HepG2 (cell line): ENCODE data around the gene FLYWCH1. TPM values are rescaled to one million over a fixed set of nuclear protein-coding genes. Genes with fewer than 3 reads are reported as not detected.
A peak's percentile ranks its signal among the peaks of the same experiment; 100 is the strongest.

Experiments
- AGO2 ChIP-seq: fragments of 200-400 bp; formaldehyde crosslinking; optimal IDR thresholded peaks from 2 replicates; pipeline ENCODE3; 2017; ENCODE audit warnings: mild to moderate bottlenecking, low read depth, low read length, moderate library complexity
- CERS6 ChIP-seq: sonication (generic); formaldehyde crosslinking; IDR thresholded peaks from 2 replicates; pipeline ENCODE4 v1.5.0; 2020; ENCODE audit warnings: missing genetic modification reagents
- HMG20B ChIP-seq: conservative IDR thresholded peaks from 2 replicates; pipeline ENCODE4 v1.6.1; 2016; ENCODE audit warnings: missing genetic modification reagents, missing compliant biosample characterization
- HNRNPK ChIP-seq: fragments of 200-400 bp; formaldehyde crosslinking; IDR thresholded peaks from 2 replicates; pipeline ENCODE4 v1.6.1; 2018; ENCODE audit warnings: low read length, low read depth, moderate library complexity, mild to moderate bottlenecking; ENCODE audit not compliant: poor library complexity, severe bottlenecking
- KDM5A ChIP-seq: fragments of 200-600 bp; sonication (generic); IDR thresholded peaks from 2 replicates; pipeline ENCODE4 v1.7.0; 2018; ENCODE audit warnings: antibody characterized with exemption, mild to moderate bottlenecking, low read length, borderline replicate concordance
- MED13 ChIP-seq: sonication (generic); formaldehyde crosslinking; IDR thresholded peaks from 2 replicates; pipeline ENCODE4 v1.5.0; 2020; ENCODE audit warnings: missing genetic modification reagents
- NFAT5 ChIP-seq: sonication (generic); formaldehyde crosslinking; IDR thresholded peaks from 2 replicates; pipeline ENCODE4 v1.4.0; 2020; ENCODE audit warnings: missing genetic modification reagents
- PAF1 ChIP-seq: IDR thresholded peaks from 2 replicates; pipeline ENCODE4 v1.6.1; 2016; ENCODE audit warnings: missing genetic modification reagents, missing compliant biosample characterization
- PBX3 ChIP-seq: sonication (generic); formaldehyde crosslinking; IDR thresholded peaks from 2 replicates; pipeline ENCODE4 v1.8.1; 2023; ENCODE audit warnings: missing genetic modification reagents, inconsistent platforms, borderline replicate concordance
- REXO4 ChIP-seq: sonication (generic); formaldehyde crosslinking; IDR thresholded peaks from 2 replicates; pipeline ENCODE4 v1.8.0; 2022; ENCODE audit warnings: missing genetic modification reagents, mild to moderate bottlenecking, borderline replicate concordance
- SALL2 ChIP-seq: sonication (generic); formaldehyde crosslinking; IDR thresholded peaks from 2 replicates; pipeline ENCODE4 v1.8.1; 2023; ENCODE audit warnings: mild to moderate bottlenecking, missing genetic modification reagents, inconsistent platforms
- TAF15 ChIP-seq: fragments of 200-400 bp; formaldehyde crosslinking; IDR thresholded peaks from one replicate; pipeline ENCODE4 v1.6.1; 2018; ENCODE audit warnings: mild to moderate bottlenecking, low read depth, low read length; ENCODE audit not compliant: poor library complexity, severe bottlenecking
- ZBTB1 ChIP-seq: sonication (generic); formaldehyde crosslinking; IDR thresholded peaks from 2 replicates; pipeline ENCODE4 v1.4.0; 2020; ENCODE audit warnings: missing genetic modification reagents, borderline replicate concordance
- ZBTB37 ChIP-seq: sonication (generic); formaldehyde crosslinking; IDR thresholded peaks from 2 replicates; pipeline ENCODE4 v1.4.0; 2020; ENCODE audit warnings: mild to moderate bottlenecking, missing genetic modification reagents
- ZNF296 ChIP-seq: sonication (generic); formaldehyde crosslinking; conservative IDR thresholded peaks from 2 replicates; pipeline ENCODE4 v1.5.0; 2020; ENCODE audit warnings: mild to moderate bottlenecking, missing genetic modification reagents
- ZNF451 ChIP-seq: sonication (generic); formaldehyde crosslinking; IDR thresholded peaks from 2 replicates; pipeline ENCODE4 v1.5.0; 2020; ENCODE audit warnings: mild to moderate bottlenecking, missing genetic modification reagents
- ZNF557 ChIP-seq: sonication (generic); formaldehyde crosslinking; IDR thresholded peaks from 2 replicates; pipeline ENCODE4 v1.4.0; 2020; ENCODE audit warnings: missing genetic modification reagents
- ZNF883 ChIP-seq: sonication (generic); formaldehyde crosslinking; IDR thresholded peaks from 2 replicates; pipeline ENCODE4 v1.5.1; 2020; ENCODE audit warnings: mild to moderate bottlenecking, missing genetic modification reagents; ENCODE audit errors: not compliant biosample characterization
- polyA plus RNA-seq, 8 experiments: library from polyadenylated mRNA; depleted of rRNA in 3 of 8; stranded (reverse) in 7 of 8; unstranded in 1 of 8; fragments of >200 nt; fragmentation: Illumina TruSeq in 4 of 8; extraction: Trizol in 4 of 8; gene quantifications; 2 replicates each; pipeline versions ENCODE4 v1.2.1 to v1.2.3, GENCODE V29; 2011 to 2016; ENCODE audit warnings: low read depth in 4 of 8, missing spikeins in 1 of 8, mixed read lengths in 1 of 8; ENCODE audit not compliant: insufficient read depth in 1 of 8
- total RNA-seq, 5 experiments: library from RNA; depleted of rRNA; stranded (reverse); fragments of >200 nt; fragmentation: Illumina TruSeq; extraction: Trizol; gene quantifications; 2 replicates each; pipeline ENCODE4 v1.2.3, GENCODE V29; 2016; ENCODE audit warnings: low read depth in 1 of 5

FLYWCH1 gene
- total and polyA plus RNA-seq, 2 of the 13 experiments (the other 11 are each of a cell fraction or from before 2014, with no cell fraction given): 7.3 to 12.4 TPM

- TF ChIP-seq ZNF883 (CRISPR knock-in tag) (peak; percentile 13), NFAT5 (CRISPR knock-in tag) (no peak), HMG20B (CRISPR knock-in tag) (no peak), ZNF451 (CRISPR knock-in tag) (no peak), ZNF557 (CRISPR knock-in tag) (no peak), PAF1 (no peak), ZBTB1 (CRISPR knock-in tag) (no peak), REXO4 (CRISPR knock-in tag) (no peak), AGO2 (no peak), MED13 (CRISPR knock-in tag) (no peak), HNRNPK (no peak), TAF15 (no peak), KDM5A (peak; percentile 9; the same call in 1 of the 2 replicates), CERS6 (CRISPR knock-in tag) (no peak), SALL2 (CRISPR knock-in tag) (no peak), PBX3 (CRISPR knock-in tag) (no peak), ZNF296 (no peak), ZBTB37 (no peak)
Measured at GRCh38 chr16:2881783-2882649, 29.7 kb upstream of the FLYWCH1 start (continued).
